IMR-90 (cell line): ENCODE measurements around the gene AKT2. TPM values are rescaled to one million over a fixed set of nuclear protein-coding genes. Genes with fewer than 3 reads are reported as not detected.

Experiments
- ATAC-seq: fragments of 200-7000 bp; cut with Tn5 transposase; 2 replicates; pipeline ENCODE4 v1.9.1; 2020; ENCODE audit warnings: low read depth, mild to moderate bottlenecking, moderate library complexity
- BruUV-seq: library from RNA; stranded (reverse); fragments of 400-500 nt; replicated peaks from 2 replicates; lab custom pipeline; 2021; lab: Mats Ljungman, UMichigan
- CTCF ChIA-PET: fragments of 300-600 bp; formaldehyde crosslinking; extraction: SDS; loops from one replicate; lab custom pipeline; 2021; ENCODE audit warnings: antibody characterized with exemption; lab: Yijun Ruan, JAX
- POLR2A ChIA-PET: fragments of 300-600 bp; sonication (Branson Sonifier 250); formaldehyde crosslinking; loops from one replicate; lab custom pipeline; 2022; ENCODE audit warnings: antibody characterized with exemption; ENCODE audit not compliant: unreplicated experiment; lab: Charles Lee
- DNase-seq: peaks from one replicate; pipeline ENCODE4 v3.0.0; 2013
- H2AFZ ChIP-seq: replicated peaks from 2 replicates; pipeline ENCODE3; 2013; ENCODE audit warnings: low read length, mild to moderate bottlenecking; ENCODE audit not compliant: poor library complexity
- H2AK5ac ChIP-seq: 2 replicates; pipeline ENCODE4 v1.6.1; 2013; ENCODE audit warnings: low read depth, low read length, inconsistent platforms
- H2AK9ac ChIP-seq: replicated peaks from 2 replicates; pipeline ENCODE3; 2013; ENCODE audit warnings: mild to moderate bottlenecking, low read depth, low read length, moderate library complexity; ENCODE audit not compliant: poor library complexity
- H2BK120ac ChIP-seq: 2 replicates; pipeline ENCODE4 v1.6.1; 2013; ENCODE audit warnings: low read depth, low read length, inconsistent platforms
- H2BK15ac ChIP-seq: 3 replicates; pipeline ENCODE4 v1.6.1; 2013; ENCODE audit warnings: low read depth, low read length, inconsistent platforms
- H2BK20ac ChIP-seq: 2 replicates; pipeline ENCODE4 v1.6.1; 2013; ENCODE audit warnings: low read depth, mild to moderate bottlenecking, inconsistent platforms, low read length, moderate library complexity
- H2BK5ac ChIP-seq: 2 replicates; pipeline ENCODE4 v1.6.1; 2013; ENCODE audit warnings: mild to moderate bottlenecking, low read depth, low read length, inconsistent platforms; ENCODE audit not compliant: poor library complexity, severe bottlenecking
- H3K14ac ChIP-seq: replicated peaks from 2 replicates; pipeline ENCODE4 v1.6.1; 2013; ENCODE audit warnings: low read depth, low read length, inconsistent platforms
- H3K18ac ChIP-seq: 2 replicates; pipeline ENCODE4 v1.6.1; 2013; ENCODE audit warnings: low read depth, low read length, control low read depth
- H3K23ac ChIP-seq: 2 replicates; pipeline ENCODE4 v1.6.1; 2013; ENCODE audit warnings: low read depth, low read length, inconsistent platforms
- H3K27ac ChIP-seq: 2 replicates; pipeline ENCODE4 v1.5.1; 2013; ENCODE audit warnings: mild to moderate bottlenecking, control low read depth, low read length; ENCODE audit not compliant: insufficient read depth
- H3K27me3 ChIP-seq: 2 replicates; pipeline ENCODE4 v1.6.1; 2013; ENCODE audit warnings: low read length; ENCODE audit not compliant: control insufficient read depth, insufficient read depth
- H3K36me3 ChIP-seq: 2 replicates; pipeline ENCODE4 v1.6.1; 2013; ENCODE audit warnings: low read length, mixed read lengths; ENCODE audit not compliant: control insufficient read depth, insufficient read depth
- H3K4ac ChIP-seq: 2 replicates; pipeline ENCODE4 v1.6.1; 2013; ENCODE audit warnings: low read depth, low read length, inconsistent platforms
- H3K4me1 ChIP-seq: 2 replicates; pipeline ENCODE4 v1.6.1; 2013; ENCODE audit warnings: low read length, mixed read lengths; ENCODE audit not compliant: control insufficient read depth, insufficient read depth
- H3K4me2 ChIP-seq: 2 replicates; pipeline ENCODE4 v1.6.1; 2013; ENCODE audit warnings: low read depth, mild to moderate bottlenecking, control low read depth, low read length, moderate library complexity
- H3K4me3 ChIP-seq: 2 replicates; pipeline ENCODE4 v1.5.1; 2013; ENCODE audit warnings: low read depth, mild to moderate bottlenecking, control low read depth, low read length, moderate library complexity; ENCODE audit not compliant: insufficient read depth
- H3K56ac ChIP-seq: 2 replicates; pipeline ENCODE4 v1.6.1; 2013; ENCODE audit warnings: low read length, inconsistent platforms; ENCODE audit not compliant: insufficient read depth; ENCODE audit errors: extremely low read depth
- H3K79me1 ChIP-seq, 2 experiments: 2 replicates each; pipeline ENCODE4 v1.6.1; 2013; ENCODE audit warnings: low read length in 2 of 2, inconsistent platforms in 1 of 2, low read depth in 1 of 2
- H3K9ac ChIP-seq: 2 replicates; pipeline ENCODE4 v1.6.1; 2013; ENCODE audit warnings: low read depth, low read length, control low read depth
- H3K9me1 ChIP-seq: 2 replicates; pipeline ENCODE4 v1.6.1; 2013; ENCODE audit warnings: low read length, inconsistent platforms; ENCODE audit not compliant: insufficient read depth
- H3K9me3 ChIP-seq: 2 replicates; pipeline ENCODE4 v1.6.1; 2013; ENCODE audit warnings: low read length; ENCODE audit not compliant: control insufficient read depth, insufficient read depth
- H4K20me1 ChIP-seq: 2 replicates; pipeline ENCODE4 v1.6.1; 2013; ENCODE audit warnings: low read length, inconsistent platforms; ENCODE audit not compliant: insufficient read depth
- H4K5ac ChIP-seq: 2 replicates; pipeline ENCODE4 v1.6.1; 2013; ENCODE audit warnings: mild to moderate bottlenecking, low read depth, low read length, control low read depth
- H4K8ac ChIP-seq, 2 experiments: 2 replicates each; pipeline ENCODE4 v1.6.1; 2013; ENCODE audit warnings: low read depth in 2 of 2, low read length in 2 of 2, control low read depth in 1 of 2, inconsistent platforms in 1 of 2
- H4K91ac ChIP-seq: 2 replicates; pipeline ENCODE4 v1.6.1; 2013; ENCODE audit warnings: low read depth, low read length, inconsistent platforms; ENCODE audit not compliant: insufficient read depth
- BHLHE40 ChIP-seq: fragments of 150-350 bp; IDR thresholded peaks from 2 replicates; pipeline ENCODE4 v1.6.1; 2016; ENCODE audit warnings: mild to moderate bottlenecking, low read depth, low read length
- CEBPB ChIP-seq: IDR thresholded peaks from 2 replicates; pipeline ENCODE4 v1.6.1; 2012; ENCODE audit warnings: low read depth, low read length, improper control_type of control experiment
- RAD21 ChIP-seq: IDR thresholded peaks from 2 replicates; pipeline ENCODE4 v1.6.1; 2012; ENCODE audit warnings: low read length, improper control_type of control experiment
- RFX5 ChIP-seq: IDR thresholded peaks from 2 replicates; pipeline ENCODE4 v1.8.0; 2012; ENCODE audit warnings: low read depth, mild to moderate bottlenecking, low read length, moderate library complexity
- WGBS, 2 experiments: methylation state at CpG; one replicate each; pipeline versions ENCODE4 v1.1.5 to v1.1.7; 2013; ENCODE audit warnings: missing lambda C conversion rate in 2 of 2; ENCODE audit not compliant: insufficient read length in 1 of 2; ENCODE audit errors: extremely low coverage in 2 of 2; 5-methylcytosine and 5-hydroxymethylcytosine counted together
- dilution Hi-C: fragments of 300-500 bp; cut with HindIII; formaldehyde crosslinking; loops from one replicate; pipeline ENCODE4 v1.14.3; 2018; ENCODE audit warnings: low sequenced_read_pairs; ENCODE audit not compliant: unreplicated experiment
- in situ Hi-C: fragments of 300-500 bp; cut with MboI; formaldehyde crosslinking; loops from 3 replicates; pipeline ENCODE4 v1.14.3; 2019; ENCODE audit warnings: low sequenced_read_pairs, inconsistent platforms, mixed read lengths
- intact Hi-C: fragments of 100-400 bp; cut with micrococcal nuclease; formaldehyde crosslinking; loops from 2 replicates; pipeline ENCODE4 v1.10.0; 2022
- polyA plus RNA-seq, 3 experiments: library from polyadenylated mRNA; depleted of rRNA; stranded (reverse); fragments of >200 nt; gene quantifications; 2 replicates each; pipeline ENCODE4 v1.2.3, GENCODE V29; 2012; ENCODE audit warnings: low replicate concordance in 1 of 3
- total RNA-seq: library from RNA; depleted of rRNA; stranded (reverse); fragments of >200 nt; gene quantifications from 2 replicates; pipeline ENCODE4 v1.2.3, GENCODE V29; 2012
- TF ChIP-seq, protein P1 (sequence below): fragments of 150-350 bp; IDR thresholded peaks from 2 replicates; pipeline ENCODE4 v1.6.1; 2017; ENCODE audit warnings: mild to moderate bottlenecking, antibody characterized with exemption, low read length, low read depth

AKT2 gene
- total and polyA plus RNA-seq, 2 of the 4 experiments (the other 2 are of a cell fraction): 61.5 to 104 TPM

DNA sequence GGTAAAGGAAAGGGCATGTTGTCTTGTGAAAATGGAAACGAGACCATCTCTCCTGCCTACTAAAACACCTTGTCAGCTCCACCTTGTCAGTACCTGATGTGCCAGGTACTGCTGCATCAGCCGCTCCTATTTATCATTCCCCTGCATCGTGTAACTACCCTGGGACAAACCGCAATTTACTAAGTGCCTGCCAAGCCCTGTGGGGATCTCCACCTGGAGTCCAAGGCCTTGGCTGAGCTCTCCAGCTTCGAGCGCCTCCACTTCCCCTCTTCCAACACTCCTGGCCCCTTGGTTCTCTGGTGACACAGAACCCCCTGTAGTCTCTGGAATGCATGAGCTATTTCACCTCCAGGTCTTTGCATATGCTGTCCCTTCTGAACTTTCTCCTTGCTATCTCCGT, 32.8 kb downstream of the AKT2 start:
- H3K4me1 ChIP-seq: no peaks in the 10 kb centered on the region
- no peaks in the 10 kb centered on the region for H3K27me3 ChIP-seq
- dilution Hi-C loops (no loop called here), in situ Hi-C loops (no loop called here), intact Hi-C loops (no loop called here)
- ATAC-seq (no peak), DNase-seq (no peak)
- no peak overlapping the region for H2AK9ac ChIP-seq
- H3K14ac ChIP-seq: no peak overlapping the region
- BruUV-seq: no TSS peak
- no peak overlapping the region for H4K8ac ChIP-seq
- no peak overlapping the region for H3K4me3 ChIP-seq
- no peak overlapping the region for H3K4ac ChIP-seq
- no peak overlapping the region for H2BK20ac ChIP-seq
- H3K9ac ChIP-seq: no peak overlapping the region
- H3K36me3 ChIP-seq: peaks cover 41% of the 10 kb centered on the region
- H2BK15ac ChIP-seq: no peak overlapping the region
- H3K79me1 ChIP-seq: peaks cover 31 to 81% of the 10 kb centered on the region in 2 experiments
- H3K23ac ChIP-seq: no peak overlapping the region
- no peaks in the 10 kb centered on the region for H3K9me3 ChIP-seq
- no peak overlapping the region for H3K56ac ChIP-seq
- no peak overlapping the region for H2AK5ac ChIP-seq
- H4K91ac ChIP-seq: no peak overlapping the region
- peaks cover 13% of the 10 kb centered on the region; the same call in 1 of the 2 replicates for H3K9me1 ChIP-seq
- POLR2A ChIA-PET: no interaction called here
- no peak overlapping the region for H2AFZ ChIP-seq
- peaks cover 41% of the 10 kb centered on the region for H4K20me1 ChIP-seq
- WGBS, 2 experiments: 82% methylated on average over 6 of the region's 7 CpGs; no CpG with 5 or more reads in 1 of the 2 experiments
- no peak overlapping the region for H4K5ac ChIP-seq
- H3K27ac ChIP-seq: no peak overlapping the region
- CTCF ChIA-PET: no interaction called here
- no peak overlapping the region for H3K4me2 ChIP-seq
- no peak overlapping the region for H2BK5ac ChIP-seq
- TF ChIP-seq CEBPB (no peak), RAD21 (no peak), BHLHE40 (no peak), RFX5 (no peak)
- TF ChIP-seq, protein P1, sequence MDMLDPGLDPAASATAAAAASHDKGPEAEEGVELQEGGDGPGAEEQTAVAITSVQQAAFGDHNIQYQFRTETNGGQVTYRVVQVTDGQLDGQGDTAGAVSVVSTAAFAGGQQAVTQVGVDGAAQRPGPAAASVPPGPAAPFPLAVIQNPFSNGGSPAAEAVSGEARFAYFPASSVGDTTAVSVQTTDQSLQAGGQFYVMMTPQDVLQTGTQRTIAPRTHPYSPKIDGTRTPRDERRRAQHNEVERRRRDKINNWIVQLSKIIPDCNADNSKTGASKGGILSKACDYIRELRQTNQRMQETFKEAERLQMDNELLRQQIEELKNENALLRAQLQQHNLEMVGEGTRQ: no peak
- no peak overlapping the region for H2BK120ac ChIP-seq
- no peak overlapping the region for H3K18ac ChIP-seq
